Measurements from ENCODE around the gene AGT.
"Not testable (repeated sequence)": the region's sequence is repeated elsewhere in the genome, so short reads cannot be mapped to it uniquely, and the experiment has no call there.

The AGT gene

DNA sequence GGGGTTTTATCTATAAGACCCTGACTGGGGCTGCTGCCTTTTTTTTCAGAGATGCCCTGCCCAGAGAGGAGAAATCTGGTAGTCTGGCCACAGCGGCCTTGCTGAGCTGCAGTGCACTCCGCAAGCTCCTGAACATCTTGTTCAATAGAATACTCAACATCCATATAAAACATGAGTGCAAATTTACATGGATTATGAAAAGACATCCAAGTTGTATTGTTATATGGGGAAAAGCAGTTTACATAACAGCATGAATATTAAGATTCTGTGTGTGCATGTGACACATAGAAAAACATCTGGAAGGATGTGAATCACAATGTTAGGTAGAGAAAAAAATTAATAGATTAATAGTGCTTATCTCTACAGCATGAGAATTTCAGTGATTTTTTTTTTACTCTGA lies 55.2 kb downstream of the AGT start:
- H3K27ac ChIP-seq, result no peak overlapping the region
- H3K4me3 ChIP-seq, result no peak overlapping the region
- H3K27me3 ChIP-seq, result no peaks in the 10 kb centered on the region
- intact Hi-C loops (cut with DNase I; ENCODE audit: low total_unique reads), result no loop called here
- no peak for DNase-seq
- TF ChIP-seq, protein P1, sequence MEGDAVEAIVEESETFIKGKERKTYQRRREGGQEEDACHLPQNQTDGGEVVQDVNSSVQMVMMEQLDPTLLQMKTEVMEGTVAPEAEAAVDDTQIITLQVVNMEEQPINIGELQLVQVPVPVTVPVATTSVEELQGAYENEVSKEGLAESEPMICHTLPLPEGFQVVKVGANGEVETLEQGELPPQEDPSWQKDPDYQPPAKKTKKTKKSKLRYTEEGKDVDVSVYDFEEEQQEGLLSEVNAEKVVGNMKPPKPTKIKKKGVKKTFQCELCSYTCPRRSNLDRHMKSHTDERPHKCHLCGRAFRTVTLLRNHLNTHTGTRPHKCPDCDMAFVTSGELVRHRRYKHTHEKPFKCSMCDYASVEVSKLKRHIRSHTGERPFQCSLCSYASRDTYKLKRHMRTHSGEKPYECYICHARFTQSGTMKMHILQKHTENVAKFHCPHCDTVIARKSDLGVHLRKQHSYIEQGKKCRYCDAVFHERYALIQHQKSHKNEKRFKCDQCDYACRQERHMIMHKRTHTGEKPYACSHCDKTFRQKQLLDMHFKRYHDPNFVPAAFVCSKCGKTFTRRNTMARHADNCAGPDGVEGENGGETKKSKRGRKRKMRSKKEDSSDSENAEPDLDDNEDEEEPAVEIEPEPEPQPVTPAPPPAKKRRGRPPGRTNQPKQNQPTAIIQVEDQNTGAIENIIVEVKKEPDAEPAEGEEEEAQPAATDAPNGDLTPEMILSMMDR (IDR thresholded peaks at IDR 0.05), result no peak
- H3K36me3 ChIP-seq, result peaks cover 15 to 37% (median 35%) of the 10 kb centered on the region in 3 donors
- no peaks in the 10 kb centered on the region for H3K9me3 ChIP-seq
- no peaks in the 10 kb centered on the region for H3K4me1 ChIP-seq

DNA sequence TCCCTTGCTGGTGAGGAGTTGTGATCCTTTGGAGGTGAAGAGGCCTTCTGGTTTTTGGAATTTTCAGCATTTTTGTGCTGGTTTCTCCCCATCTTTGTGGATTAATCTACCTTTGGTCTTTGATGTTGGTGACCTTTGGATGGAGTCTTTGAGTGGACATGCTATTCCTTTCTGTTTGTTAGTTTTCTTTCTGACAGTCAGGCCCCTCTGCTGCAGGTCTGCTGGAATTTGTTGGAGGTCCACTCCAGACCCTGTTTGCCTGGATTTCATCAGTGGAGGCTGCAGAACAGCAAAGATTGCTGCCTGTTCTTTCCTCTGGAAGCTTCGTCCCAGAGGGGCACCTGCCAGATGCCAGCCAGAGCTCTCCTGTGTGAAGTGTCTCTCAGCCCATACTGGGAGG lies 55.8 kb downstream of the AGT start:
- H3K4me1 ChIP-seq; H3K27me3 ChIP-seq; DNase-seq; H3K4me3 ChIP-seq; H3K27ac ChIP-seq; H3K9me3 ChIP-seq; intact Hi-C loops (cut with DNase I; ENCODE audit: low total_unique reads): not testable (repeated sequence)
- H3K36me3 ChIP-seq, result peaks cover 13 to 37% (median 35%) of the 10 kb centered on the region in 3 donors

DNA sequence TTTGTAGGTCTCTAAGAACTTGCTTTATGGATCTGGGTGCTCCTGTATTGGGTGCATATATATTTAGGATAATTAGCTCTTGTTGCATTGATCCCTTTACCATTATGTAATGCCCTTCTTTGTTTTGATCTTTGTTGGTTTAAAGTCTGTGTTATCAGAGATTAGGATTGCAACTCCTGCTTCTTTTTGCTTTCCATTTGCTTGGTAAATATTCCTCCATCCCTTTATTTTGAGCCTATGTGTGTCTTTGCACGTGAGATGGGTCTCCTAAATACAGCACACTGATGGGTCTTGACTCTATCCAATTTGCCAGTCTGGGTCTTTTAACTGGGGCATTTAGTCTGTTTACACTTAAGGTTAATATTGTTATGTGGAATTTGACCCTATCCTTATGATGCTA lies 57.2 kb downstream of the AGT start:
- H3K27ac ChIP-seq; H3K4me1 ChIP-seq; DNase-seq; H3K9me3 ChIP-seq; H3K27me3 ChIP-seq; H3K4me3 ChIP-seq; intact Hi-C loops (cut with DNase I; ENCODE audit: low total_unique reads): not testable (repeated sequence)
- peaks cover 13 to 34% (median 30%) of the 10 kb centered on the region in 3 donors for H3K36me3 ChIP-seq

Measured in tibial artery (tissue), 4 donors.